GM19043 (cell line): Measurements from ENCODE around the gene DNAH9.

Experiments
- ATAC-seq: cut with Tn5 transposase; IDR thresholded peaks from one replicate; pipeline ENCODE4 v1.9.1; 2021; ENCODE audit warnings: low read depth; ENCODE audit not compliant: unreplicated experiment

DNAH9 gene

DNA sequence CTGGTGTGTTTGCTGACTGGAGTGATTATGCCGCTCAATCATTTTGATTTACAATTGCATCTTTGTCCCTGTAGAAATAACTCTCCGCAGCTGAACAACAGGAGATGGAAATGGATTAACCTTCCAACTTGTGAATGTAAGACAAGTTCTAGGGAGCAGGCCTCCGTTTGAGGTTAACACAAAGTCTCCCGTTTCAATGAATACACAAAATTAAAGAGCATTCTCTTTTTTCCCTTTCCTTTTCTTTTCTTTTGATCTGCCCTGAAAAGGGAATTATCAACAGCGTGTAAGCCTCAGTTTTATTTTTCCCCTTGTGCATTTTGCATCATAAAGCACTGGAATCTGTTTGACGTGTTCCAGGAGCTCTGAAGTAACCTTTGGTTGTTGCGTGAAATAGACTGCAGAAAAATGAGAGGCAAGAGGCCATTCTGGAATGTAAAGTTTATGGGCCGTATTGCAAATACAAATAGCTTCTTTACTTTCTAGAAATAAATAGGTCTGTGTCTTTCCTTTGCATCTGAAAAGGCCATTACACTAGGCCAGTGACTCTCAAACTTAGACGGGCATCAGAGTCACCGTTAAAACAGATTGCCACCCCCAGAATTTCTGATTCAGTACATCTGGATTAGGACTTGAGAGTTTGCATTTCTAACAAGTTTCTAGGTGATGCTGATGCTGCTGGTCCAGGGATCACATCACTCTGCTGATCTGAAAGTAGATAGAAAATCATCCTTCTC is 234.3 kb downstream of the DNAH9 start:
- ATAC-seq, result no peak

DNA sequence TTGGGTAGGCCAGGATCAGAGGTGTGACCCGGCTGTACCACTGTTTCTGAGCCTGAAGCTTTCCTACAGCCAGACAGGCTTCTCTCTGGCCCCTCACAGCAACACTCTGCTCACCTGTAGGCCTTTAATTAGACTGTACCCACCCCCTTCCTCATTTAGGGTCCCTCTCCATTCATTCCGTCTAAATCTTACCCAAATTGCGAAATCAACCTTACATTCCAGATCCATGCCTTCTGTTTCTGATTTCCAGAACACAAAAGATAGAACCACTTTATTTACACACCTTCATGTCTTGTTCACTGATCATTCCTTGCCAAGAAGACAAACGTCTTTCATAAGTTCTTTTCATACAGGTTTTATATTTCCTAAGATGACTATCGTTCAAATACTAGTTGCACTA is 238.2 kb downstream of the DNAH9 start:
- no peak for ATAC-seq

DNA sequence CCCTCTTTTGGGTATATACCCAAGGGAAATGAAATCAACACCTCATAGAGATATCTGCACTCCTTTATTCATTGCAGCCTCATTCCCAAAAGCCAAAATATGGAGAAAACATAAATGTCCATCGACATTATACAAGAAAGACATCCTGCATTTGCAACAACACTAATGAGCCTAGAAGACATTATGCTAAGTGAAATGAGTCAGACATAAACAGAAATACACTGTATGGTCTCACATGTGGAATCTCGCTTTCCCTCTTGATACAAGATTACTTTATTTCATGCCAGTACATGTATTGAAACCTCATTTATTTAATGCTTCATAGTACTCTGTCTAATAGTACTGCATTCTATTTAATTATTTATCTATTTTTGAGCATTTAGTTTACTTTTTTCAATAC is 241.8 kb downstream of the DNAH9 start:
- no peak for ATAC-seq

DNA sequence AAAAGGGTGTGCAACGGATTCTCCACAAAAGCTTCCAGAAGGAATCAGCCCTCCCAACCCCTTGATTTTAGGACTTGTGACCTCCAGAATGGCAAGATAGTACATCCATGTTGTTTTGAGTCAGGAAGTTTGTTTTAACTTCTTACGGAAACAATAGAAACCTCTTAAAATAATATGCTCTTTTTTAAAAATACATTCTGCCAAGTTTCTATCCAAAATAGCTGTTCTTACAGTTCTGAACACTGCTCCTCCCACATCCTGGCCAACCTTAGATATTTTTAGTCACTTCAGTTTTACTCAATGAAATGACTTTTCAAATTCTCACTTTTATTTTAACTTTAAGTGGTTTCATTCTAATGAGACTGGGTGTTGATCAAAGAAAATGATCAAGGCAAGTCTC is 242.6 kb downstream of the DNAH9 start:
- no peak for ATAC-seq

DNA sequence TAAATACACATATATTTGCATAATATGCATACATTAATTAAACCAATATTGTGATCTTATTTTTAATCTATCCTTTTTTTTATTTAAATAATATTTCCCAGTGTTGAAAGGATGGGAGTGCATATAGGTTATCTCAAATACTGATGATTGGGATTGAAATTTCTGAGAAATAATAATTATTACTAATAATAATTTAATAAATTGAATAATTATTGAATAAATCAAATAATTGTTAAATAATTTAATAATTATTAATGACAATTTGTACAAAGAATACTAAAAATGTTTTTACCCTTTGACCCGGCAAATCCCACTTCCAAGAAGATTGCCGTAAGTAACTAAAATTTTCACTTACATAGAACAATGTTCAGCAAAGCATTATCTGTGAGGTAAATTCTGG is 250.1 kb downstream of the DNAH9 start:
- ATAC-seq, result no peak

DNA sequence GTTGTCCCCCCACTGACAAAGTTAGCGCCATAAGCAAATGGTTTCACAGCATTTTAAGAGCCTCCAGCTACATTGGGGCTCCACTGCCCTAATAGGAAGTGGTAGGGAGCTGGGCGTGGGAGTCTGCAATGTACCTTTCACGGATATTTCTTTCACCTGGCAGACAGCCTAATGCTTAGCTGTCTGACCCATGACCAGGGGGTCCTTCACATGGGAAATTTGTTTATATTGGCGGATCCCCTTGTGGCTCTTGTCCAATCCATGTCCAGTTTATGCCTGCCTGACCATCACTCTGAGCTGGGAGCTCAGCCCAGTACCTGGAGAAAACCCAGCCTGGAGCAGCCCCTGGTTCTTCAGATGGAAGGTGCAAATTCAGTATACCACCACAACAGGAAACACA is 254.0 kb downstream of the DNAH9 start:
- no peak for ATAC-seq

DNA sequence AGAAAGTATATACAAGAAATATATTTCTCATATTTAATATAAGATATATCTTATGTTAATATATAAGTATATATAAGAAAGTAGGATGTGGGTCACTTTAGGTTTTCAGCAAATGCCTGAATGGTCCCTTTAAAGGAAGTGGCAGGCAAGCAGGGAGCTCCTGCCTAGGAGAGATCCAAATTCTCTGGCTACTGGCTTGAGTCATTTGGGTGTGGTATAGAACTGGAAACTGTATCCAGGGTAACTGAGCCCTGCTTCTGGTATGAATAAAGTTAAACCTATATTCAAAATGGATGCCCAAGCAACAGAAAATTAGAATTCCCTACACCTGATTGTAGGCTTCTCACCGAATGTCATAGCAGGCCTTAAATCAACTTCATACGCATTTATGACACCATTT is 254.6 kb downstream of the DNAH9 start:
- no peak for ATAC-seq

DNA sequence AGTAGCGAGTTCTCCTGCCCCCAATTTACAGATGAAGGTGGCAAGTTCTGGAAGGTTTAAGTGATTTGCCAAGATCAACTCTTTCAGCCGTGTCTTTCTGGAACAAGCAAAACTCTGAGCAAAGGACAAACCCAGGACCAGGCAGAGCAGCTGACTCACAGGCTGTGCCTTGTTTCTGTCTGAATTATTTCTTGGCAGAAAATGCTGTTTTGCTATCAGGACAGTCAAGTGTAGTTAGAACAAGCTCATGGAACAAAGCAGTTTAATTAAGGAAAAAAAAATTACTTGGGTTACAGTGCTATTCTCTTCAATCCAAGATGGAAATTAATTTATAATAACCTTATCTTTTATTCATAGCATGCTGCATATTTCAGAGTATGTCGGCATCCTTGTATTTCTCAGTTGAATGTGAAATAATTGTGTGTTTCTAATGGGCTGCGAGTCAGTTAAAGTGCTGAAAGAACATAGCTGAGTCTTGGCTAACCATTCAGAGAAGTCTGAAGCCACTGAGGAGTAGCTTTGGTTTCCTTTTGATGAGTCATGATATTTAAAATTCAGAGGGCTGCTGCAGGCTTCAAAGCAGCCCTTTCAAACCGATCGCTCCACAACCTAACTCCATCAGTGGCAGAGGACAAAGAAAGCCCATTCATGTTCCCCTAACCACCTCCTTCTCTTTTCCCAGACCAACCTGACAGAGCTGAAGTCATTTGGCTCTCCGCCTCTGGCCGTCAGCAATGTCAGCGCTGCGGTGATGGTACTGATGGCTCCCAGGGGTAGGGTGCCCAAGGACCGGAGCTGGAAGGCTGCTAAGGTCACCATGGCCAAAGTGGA is 255.3 kb downstream of the DNAH9 start:
- no peak for ATAC-seq

DNA sequence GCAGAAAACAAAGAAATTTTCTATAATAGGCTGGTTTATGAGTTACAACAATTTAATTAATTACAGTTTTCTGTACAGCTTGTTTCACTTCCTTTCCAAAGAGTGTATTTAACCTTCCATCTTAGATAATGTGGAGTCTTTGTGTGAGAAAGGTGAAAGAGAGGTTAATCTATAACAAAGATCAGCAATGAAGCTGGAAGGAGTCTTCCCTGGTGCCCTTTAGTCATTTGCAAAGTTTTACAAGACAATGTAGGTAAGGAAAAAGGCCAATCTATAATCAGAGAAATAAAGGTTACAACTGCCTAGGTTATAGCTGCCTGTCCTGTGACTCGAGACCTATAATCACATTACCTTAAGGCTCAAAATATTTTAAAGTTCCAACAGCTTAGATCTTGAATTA is 257.0 kb downstream of the DNAH9 start:
- ATAC-seq, result no peak

DNA sequence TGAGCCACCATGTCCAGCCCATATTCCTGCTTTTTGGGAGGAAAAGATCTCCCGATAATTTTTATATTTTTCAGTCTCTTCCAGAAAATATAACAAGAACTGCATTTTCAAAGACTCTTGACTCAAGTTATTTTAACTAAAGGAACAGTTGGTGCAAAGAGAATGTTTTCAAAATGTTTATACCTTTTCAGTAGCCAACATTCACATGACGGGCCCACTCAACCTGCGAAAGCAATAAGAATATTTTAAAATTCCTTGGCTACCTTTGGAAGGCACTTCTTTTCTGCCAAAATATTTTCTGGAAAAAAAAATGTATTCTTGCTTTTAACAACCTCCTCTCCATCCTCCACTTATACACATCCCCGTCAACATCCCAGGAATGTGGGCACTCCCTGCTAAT is 258.7 kb downstream of the DNAH9 start:
- no peak for ATAC-seq

DNA sequence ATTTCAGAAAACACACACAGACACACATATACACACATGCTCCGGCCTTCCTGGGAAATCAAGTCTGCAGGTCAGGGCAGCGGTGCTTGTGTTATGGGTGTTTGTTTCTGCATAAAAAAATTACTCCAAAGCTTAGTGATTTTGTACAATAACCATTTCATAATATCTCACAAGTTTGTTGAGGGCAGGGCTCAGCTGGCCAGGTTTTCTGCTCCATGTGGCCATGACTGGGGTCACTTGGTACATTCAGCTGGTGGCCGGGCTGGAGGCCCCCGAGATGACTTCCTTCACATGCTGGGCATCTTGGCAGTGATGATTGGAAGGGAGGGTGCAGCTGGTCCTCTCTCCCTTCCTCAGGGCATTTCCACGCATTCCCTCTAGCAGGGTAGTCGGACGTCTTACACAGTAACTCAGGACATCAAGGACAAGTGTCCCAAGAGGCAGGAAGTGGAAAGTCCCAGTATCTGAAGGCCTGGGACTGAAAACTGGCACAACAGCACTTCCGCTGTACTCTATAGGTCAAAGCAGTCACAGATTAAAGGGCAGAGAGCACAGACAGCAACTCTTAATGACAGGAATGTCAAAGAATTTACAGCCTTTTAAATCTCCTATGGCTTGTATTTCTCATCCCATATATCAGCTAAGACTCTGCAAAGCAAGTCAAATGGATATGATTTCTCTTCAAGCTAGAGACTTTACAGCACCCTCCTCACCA is 271.6 kb downstream of the DNAH9 start:
- ATAC-seq, result no peak

DNA sequence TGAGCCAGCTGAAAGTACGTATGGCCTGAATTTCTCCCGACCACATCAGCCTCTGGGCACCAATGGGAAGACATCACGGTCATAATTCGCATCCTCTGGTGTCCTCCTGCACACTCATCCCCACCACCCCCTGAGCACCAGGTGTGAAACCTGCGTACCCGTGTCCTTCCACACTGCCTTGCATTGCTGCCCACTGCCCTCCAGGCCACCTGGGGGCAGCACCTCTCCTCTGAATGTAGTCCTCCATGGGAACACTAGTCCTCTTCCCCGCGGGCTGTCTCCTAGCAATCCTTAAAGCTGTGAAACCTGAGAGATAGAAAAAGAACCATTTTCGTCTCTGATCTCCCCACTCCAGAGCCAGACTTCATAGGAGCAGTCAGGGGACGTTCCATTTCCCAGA is 273.5 kb downstream of the DNAH9 start:
- ATAC-seq, result no peak

DNA sequence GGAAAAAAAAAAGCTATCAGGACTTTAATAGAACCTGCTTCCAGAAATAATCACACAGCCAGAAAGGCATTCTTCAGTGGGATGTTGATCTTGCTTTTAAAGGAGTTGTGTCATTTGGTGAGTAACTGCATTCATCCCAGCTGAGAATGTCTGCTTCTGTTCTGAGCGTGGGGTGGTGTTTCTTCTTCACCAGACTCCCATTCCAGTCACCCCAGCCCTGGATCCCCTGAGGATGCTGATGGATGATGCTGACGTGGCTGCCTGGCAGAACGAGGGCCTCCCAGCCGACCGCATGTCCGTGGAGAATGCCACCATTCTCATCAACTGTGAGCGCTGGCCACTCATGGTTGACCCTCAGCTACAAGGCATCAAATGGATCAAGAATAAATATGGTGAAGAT is 276.5 kb downstream of the DNAH9 start:
- no peak for ATAC-seq

DNA sequence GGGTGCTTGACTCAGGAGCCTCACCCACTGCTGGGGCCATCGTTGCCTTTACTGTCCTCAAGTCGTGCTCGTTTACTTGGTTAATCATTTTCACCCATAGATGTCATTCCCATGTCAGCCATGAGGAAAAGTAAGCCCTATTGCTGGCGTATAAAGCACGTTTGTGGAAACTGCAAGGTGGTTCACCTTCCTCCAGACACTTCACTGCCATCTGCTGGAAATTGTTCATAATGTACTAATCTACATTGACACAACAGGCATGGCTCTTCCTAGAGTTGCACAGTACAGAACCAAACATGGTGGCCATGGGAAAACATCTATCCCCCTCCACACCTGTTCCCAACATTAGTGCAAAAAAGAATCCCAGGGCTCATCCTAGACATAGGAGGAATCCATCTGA is 282.4 kb downstream of the DNAH9 start:
- no peak for ATAC-seq

DNA sequence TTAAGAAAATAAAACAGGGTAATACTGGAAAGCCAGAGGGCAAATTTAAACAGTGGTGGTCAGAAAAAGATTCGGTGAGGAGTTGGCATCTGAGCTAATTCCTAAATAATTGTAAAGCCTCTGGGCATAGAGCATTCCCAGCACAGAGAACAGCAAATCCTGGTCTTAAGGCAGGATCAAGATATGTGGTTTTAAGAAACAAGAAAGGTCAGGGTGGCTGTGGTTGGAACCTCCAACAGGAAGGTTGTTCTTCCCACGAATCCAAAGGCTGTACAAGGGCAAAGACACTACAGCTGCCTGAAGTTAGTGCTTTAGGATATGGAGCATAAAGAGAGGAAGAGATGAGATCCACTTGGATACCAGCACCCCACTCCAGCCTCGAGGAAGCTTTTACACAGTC is 284.4 kb downstream of the DNAH9 start:
- ATAC-seq, result no peak

DNA sequence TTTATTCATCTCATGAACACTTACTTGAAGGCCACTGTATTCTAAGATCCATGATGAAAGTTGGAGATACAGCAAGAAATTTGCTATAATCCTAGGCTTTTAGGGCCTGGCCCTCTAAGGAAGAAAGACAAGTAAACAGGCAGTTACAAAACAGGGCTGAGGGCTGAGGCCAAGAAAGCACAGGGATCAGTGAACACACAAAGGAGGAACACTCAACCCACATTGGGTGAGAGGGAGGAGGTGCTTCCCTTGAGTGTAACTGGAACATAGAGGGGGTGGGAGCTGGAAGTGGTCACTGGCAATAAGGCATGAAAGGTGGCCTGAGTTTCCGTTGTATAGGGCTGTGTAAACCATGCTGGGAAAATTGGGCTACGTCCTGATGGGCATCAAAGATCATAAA is 286.8 kb downstream of the DNAH9 start:
- ATAC-seq, result no peak

DNA sequence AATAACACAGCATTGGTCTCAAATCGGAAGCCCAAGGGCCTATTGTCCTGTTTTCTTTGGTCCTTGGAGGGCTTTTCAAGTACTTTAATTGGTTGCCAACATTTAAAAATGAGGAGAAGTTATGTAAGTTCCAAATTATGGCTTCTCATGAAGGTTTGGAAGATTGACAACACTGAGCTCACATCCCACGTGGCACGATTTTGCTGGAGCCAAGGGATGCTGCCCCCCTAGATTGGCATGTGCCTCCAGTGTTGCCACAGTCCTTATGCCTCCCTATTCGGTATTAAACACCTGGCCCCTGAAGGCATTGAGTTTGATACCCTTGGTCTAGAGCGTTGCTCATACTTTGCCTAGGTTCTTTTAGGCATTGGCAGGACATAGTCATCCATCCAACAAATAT is 291.0 kb downstream of the DNAH9 start:
- no peak for ATAC-seq

DNA sequence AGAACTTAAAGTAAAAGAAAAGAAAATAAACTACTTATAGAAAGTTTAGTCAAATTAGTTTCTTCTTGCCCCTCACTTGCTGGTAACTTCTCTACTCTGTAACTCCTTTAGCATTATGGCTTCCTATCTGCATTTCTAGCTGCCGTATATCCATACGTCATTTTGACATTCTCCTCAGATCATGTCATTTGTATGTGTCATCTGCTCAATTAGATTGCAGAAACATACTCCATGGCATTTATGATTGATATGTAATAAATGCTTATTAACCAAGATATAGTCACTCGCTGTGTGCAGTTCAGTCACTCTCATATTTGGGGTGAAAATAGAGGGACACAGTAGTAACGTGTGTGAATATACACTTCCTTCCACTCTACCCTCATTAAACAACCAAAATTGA is 295.6 kb downstream of the DNAH9 start:
- no peak for ATAC-seq

DNA sequence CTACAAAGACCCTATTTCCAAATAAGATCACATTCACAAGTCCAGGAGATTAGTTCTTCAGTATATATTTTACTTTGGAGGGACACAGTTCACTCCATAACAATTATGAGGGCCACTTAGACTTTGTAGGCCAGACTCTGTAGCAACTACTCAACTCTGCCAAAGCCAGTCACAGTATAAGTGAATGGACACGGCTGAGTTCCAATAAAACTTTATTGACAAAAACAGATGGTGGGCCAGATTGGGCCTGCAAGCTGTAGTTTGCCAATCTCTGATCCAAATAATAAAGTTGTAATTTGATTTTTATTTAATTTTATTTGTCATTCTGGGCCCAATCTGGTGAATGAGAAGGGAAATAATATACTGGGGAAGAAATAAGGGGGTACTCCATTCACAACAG is 297.9 kb downstream of the DNAH9 start:
- no peak for ATAC-seq

DNA sequence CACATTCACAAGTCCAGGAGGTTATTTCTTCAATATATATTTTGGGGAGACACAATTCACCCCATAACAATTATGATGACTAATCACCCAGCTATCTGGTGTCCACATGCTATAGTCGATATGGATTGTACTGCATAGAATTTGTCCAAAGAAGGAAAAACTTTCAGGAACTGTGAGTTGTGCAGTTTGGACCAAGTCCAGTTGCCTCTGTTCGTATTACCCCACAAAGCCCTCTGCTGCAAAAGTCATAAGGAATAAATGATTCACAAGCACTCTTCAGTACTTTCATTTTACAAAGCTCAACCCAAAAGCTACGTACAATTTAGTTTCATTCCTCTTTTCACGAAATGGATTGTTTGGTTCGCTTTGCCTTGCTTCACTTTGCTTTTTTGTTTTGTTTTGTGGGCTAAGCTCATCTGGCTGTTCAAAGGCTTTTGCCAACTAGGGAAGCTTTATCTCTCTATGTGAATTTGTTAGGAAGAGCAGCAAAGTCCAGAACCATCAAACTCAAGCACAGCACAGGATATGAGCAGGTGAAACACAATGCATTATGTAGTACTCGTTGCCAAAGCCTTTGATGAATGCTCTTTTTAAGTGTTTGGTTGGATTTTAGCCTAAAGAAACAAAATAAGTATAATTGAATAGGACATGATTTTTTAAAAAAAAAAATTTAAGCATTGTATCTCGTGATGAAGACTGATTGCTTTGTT is 300.4 kb downstream of the DNAH9 start:
- ATAC-seq, result no peak

DNA sequence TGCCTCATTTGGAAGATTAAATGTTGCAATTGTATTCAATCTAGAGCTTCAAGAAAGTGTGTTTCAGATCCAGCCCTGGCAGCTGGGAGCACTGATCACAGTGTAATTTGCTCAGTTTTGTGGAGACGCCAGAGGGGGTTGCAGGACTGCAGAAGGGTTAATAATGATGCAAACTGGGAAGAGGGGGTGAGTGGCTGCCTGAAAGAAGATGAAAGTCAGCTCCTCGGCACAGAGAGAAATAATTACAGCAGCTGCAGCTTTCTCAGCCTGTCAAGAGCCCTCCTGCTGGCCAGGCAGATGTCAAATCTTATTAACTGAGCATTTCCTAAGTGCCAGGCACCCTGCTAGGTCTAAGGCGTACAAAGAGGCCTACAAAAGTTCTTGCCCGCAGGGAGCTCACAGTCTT is 301.3 kb downstream of the DNAH9 start:
- ATAC-seq, result no peak
